Measurements from ENCODE around the gene VAV3. TPM values are rescaled to one million over a fixed set of nuclear protein-coding genes. Genes with fewer than 3 reads are reported as not detected.

The VAV3 gene
- total RNA-seq, 1 experiment from 2014 or later, result 10.0 TPM

- ATAC-seq, result no peak
- Mint-ChIP-seq H3K27me3 (ENCODE audit: low read depth) (no peaks in the 10 kb centered on the region), H3K27ac (no peak overlapping the region), H3K9me3 (no peaks in the 10 kb centered on the region), H3K4me1 (no peaks in the 10 kb centered on the region), H3K36me3 (no peaks in the 10 kb centered on the region), H3K4me3 (no peak overlapping the region)
- TF ChIP-seq MYBL2 (CRISPR knock-in tag; IDR thresholded peaks at IDR 0.05), result no peak
- TF ChIP-seq PREB (CRISPR knock-in tag; IDR thresholded peaks at IDR 0.05; ENCODE audit: borderline replicate concordance), result no peak
- no peak for TF ChIP-seq E2F5 (CRISPR knock-in tag; IDR thresholded peaks at IDR 0.05)
- TF ChIP-seq RORB (CRISPR knock-in tag; IDR thresholded peaks at IDR 0.05), result no peak
- no peak for TF ChIP-seq ZNF281 (CRISPR knock-in tag; IDR thresholded peaks at IDR 0.05)
- TF ChIP-seq MXD4 (CRISPR knock-in tag; IDR thresholded peaks at IDR 0.05; ENCODE audit: borderline replicate concordance), result no peak
- TF ChIP-seq NR3C1 (CRISPR knock-in tag; conservative IDR thresholded peaks at IDR 0.05; ENCODE audit: low read depth), result no peak
- no peak for TF ChIP-seq FOXJ3 (CRISPR knock-in tag; IDR thresholded peaks at IDR 0.05; ENCODE audit: borderline replicate concordance)
- no peak for TF ChIP-seq MLX (CRISPR knock-in tag; IDR thresholded peaks at IDR 0.05)
- TF ChIP-seq ARID4B (CRISPR knock-in tag; IDR thresholded peaks at IDR 0.05; ENCODE audit: borderline replicate concordance), result no peak
- TF ChIP-seq PRDM15 (CRISPR knock-in tag; IDR thresholded peaks at IDR 0.05), result no peak
- no peak for TF ChIP-seq ZNF671 (CRISPR knock-in tag; IDR thresholded peaks at IDR 0.05)
- TF ChIP-seq OVOL2 (CRISPR knock-in tag; IDR thresholded peaks at IDR 0.05; ENCODE audit: borderline replicate concordance), result no peak
- TF ChIP-seq ZSCAN18 (CRISPR knock-in tag; IDR thresholded peaks at IDR 0.05), result no peak
- no peak for TF ChIP-seq ZNF121 (CRISPR knock-in tag; IDR thresholded peaks at IDR 0.05)
- no peak for TF ChIP-seq NR1H2 (CRISPR knock-in tag; IDR thresholded peaks at IDR 0.05)
- no peak for TF ChIP-seq RELA (CRISPR knock-in tag; IDR thresholded peaks at IDR 0.05; ENCODE audit: borderline replicate concordance)
- TF ChIP-seq TEAD1 (CRISPR knock-in tag; IDR thresholded peaks at IDR 0.05), result no peak
- no peak for TF ChIP-seq ZMAT4 (CRISPR knock-in tag; IDR thresholded peaks at IDR 0.05)
- TF ChIP-seq FOXP1 (CRISPR knock-in tag; IDR thresholded peaks at IDR 0.05; ENCODE audit: borderline replicate concordance), result no peak
- DNase-seq (ENCODE audit: low spot score), result no peak
- ChIA-PET CTCF (no interaction called here), POLR2A (no interaction called here)
Observed at GRCh38 chr1:107548276-107548675, 416.7 kb downstream of the VAV3 start.

Data from WTC11 (cell line).